ENCODE measurements around the gene FAM72C. TPM values are rescaled to one million over a fixed set of nuclear protein-coding genes. Genes with fewer than 3 reads are reported as not detected.
"Not testable (repeated sequence)": the region's sequence is repeated elsewhere in the genome, so short reads cannot be mapped to it uniquely, and the experiment has no call there.

Gene FAM72C
- polyA plus RNA-seq, 3 donors = 0.28 to 0.33 (median 0.31) TPM

DNA sequence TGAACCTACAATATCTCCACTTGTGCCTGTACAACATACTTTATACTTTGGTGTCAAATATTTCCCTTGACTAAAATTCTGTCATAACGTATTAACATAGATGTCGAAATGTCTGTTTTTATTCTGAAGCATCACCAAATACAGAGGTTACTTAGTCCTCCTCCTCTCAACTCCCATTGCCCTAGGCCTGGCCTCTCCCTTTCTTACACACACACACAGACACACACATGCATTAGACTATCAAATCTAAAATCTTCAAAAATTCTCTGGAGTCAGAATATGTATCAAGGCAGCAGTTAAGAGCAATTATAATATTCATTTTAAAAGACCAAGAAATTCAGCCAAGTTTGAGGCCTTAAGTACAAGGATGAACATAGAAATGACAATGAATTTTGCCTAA is 7.5 kb downstream of the FAM72C start:
- H3K27ac ChIP-seq (ENCODE audit: low read depth in 1 of 2, low read length in 2 of 2); H2AFZ ChIP-seq (ENCODE audit: insufficient read depth, low read depth, low read length, poor library complexity, severe bottlenecking); DNase-seq; H3K36me3 Mint-ChIP-seq; H3K9me3 ChIP-seq (replicated peaks in 1 of 2; ENCODE audit: control insufficient read depth in 1 of 2, insufficient read depth in 1 of 2, low read length in 2 of 2); H3K4me2 ChIP-seq (replicated peaks; ENCODE audit: extremely low read depth, low read length, poor library complexity, severe bottlenecking); H3K27ac Mint-ChIP-seq; H4K20me1 ChIP-seq (ENCODE audit: insufficient read depth, low read length); H3K27me3 ChIP-seq (ENCODE audit: control insufficient read depth in 2 of 2, insufficient read depth in 2 of 2, low read length in 2 of 2); H3K27me3 Mint-ChIP-seq (ENCODE audit: low read depth in 3 of 3); intact Hi-C loops (cut with micrococcal nuclease); H3K9ac ChIP-seq (ENCODE audit: insufficient read depth, low read length, poor library complexity, severe bottlenecking); H3K4me1 Mint-ChIP-seq; H3K4me3 Mint-ChIP-seq; H3K4me1 ChIP-seq (ENCODE audit: control insufficient read depth in 1 of 2, insufficient read depth in 2 of 2, low read length in 2 of 2); H3K9me3 Mint-ChIP-seq; H3K36me3 ChIP-seq (replicated peaks in 1 of 2; ENCODE audit: control insufficient read depth in 1 of 2, insufficient read depth in 2 of 2, low read length in 2 of 2); H3K4me3 ChIP-seq (replicated peaks in 1 of 3; ENCODE audit: low read depth in 2 of 3, low read length in 3 of 3); H3K79me2 ChIP-seq (ENCODE audit: insufficient read depth, low read length): not testable (repeated sequence)
- WGBS (ENCODE audit: insufficient coverage) = no CpG with 5 or more reads among the region's 2 CpGs

DNA sequence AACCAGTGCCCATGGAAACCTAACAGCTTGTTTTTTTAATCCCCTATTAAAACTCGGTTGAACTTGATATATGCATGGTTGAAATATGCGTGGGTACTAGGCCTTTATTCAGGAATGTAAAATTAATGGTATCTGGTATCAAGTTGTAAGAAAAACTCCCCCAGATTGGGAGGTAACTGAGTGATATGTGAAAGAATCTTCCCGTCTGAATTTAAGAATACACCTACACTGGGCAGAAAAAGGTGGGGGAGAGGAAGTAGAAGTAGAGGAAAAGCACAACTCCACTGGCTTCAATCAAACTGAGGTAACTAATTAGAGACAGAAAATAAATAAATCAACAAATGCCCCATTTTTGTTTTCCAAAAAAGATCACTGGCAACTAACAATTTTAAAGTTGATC is 15.9 kb downstream of the FAM72C start:
- H3K9ac ChIP-seq (ENCODE audit: insufficient read depth, low read length, poor library complexity, severe bottlenecking); H3K27ac ChIP-seq (ENCODE audit: low read depth in 1 of 2, low read length in 2 of 2); H3K4me2 ChIP-seq (replicated peaks; ENCODE audit: extremely low read depth, low read length, poor library complexity, severe bottlenecking); H4K20me1 ChIP-seq (ENCODE audit: insufficient read depth, low read length); H3K27me3 Mint-ChIP-seq (ENCODE audit: low read depth in 3 of 3); H3K36me3 Mint-ChIP-seq; H3K4me3 Mint-ChIP-seq; H3K9me3 Mint-ChIP-seq; H3K4me1 ChIP-seq (ENCODE audit: control insufficient read depth in 1 of 2, insufficient read depth in 2 of 2, low read length in 2 of 2); H2AFZ ChIP-seq (ENCODE audit: insufficient read depth, low read depth, low read length, poor library complexity, severe bottlenecking); H3K4me1 Mint-ChIP-seq; H3K36me3 ChIP-seq (replicated peaks in 1 of 2; ENCODE audit: control insufficient read depth in 1 of 2, insufficient read depth in 2 of 2, low read length in 2 of 2); H3K9me3 ChIP-seq (replicated peaks in 1 of 2; ENCODE audit: control insufficient read depth in 1 of 2, insufficient read depth in 1 of 2, low read length in 2 of 2); intact Hi-C loops (cut with micrococcal nuclease); H3K27me3 ChIP-seq (ENCODE audit: control insufficient read depth in 2 of 2, insufficient read depth in 2 of 2, low read length in 2 of 2); H3K4me3 ChIP-seq (replicated peaks in 1 of 3; ENCODE audit: low read depth in 2 of 3, low read length in 3 of 3); H3K79me2 ChIP-seq (ENCODE audit: insufficient read depth, low read length); DNase-seq; H3K27ac Mint-ChIP-seq: not testable (repeated sequence)
- WGBS (ENCODE audit: insufficient coverage) = no CpG with 5 or more reads among the region's 3 CpGs

DNA sequence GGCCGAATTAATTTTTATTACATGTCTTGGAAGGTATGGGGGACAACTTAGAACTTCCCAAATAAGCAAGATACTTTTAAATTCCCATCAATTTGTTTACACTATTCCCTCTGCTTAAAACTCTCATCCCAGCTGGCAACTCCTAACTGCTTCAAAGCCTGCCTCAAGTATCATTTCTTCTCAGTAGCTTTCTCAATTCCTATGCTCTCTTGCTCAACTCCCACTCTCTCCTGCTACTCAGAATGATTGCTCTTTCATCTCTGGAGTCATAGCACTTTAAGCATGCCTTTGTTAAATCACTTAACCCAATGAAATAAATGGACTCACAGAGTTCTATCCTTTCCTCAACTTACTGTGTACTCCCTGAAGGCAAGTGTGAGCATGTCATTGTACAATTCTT is 18.9 kb downstream of the FAM72C start:
- DNase-seq; H3K4me3 ChIP-seq (replicated peaks in 1 of 3; ENCODE audit: low read depth in 2 of 3, low read length in 3 of 3); H3K79me2 ChIP-seq (ENCODE audit: insufficient read depth, low read length); H3K27me3 ChIP-seq (ENCODE audit: control insufficient read depth in 2 of 2, insufficient read depth in 2 of 2, low read length in 2 of 2); H3K27me3 Mint-ChIP-seq (ENCODE audit: low read depth in 3 of 3); H3K27ac ChIP-seq (ENCODE audit: low read depth in 1 of 2, low read length in 2 of 2); H3K9me3 ChIP-seq (replicated peaks in 1 of 2; ENCODE audit: control insufficient read depth in 1 of 2, insufficient read depth in 1 of 2, low read length in 2 of 2); H3K4me3 Mint-ChIP-seq; H3K4me1 Mint-ChIP-seq; H4K20me1 ChIP-seq (ENCODE audit: insufficient read depth, low read length); H3K4me2 ChIP-seq (replicated peaks; ENCODE audit: extremely low read depth, low read length, poor library complexity, severe bottlenecking); H3K9ac ChIP-seq (ENCODE audit: insufficient read depth, low read length, poor library complexity, severe bottlenecking); H2AFZ ChIP-seq (ENCODE audit: insufficient read depth, low read depth, low read length, poor library complexity, severe bottlenecking); H3K4me1 ChIP-seq (ENCODE audit: control insufficient read depth in 1 of 2, insufficient read depth in 2 of 2, low read length in 2 of 2); H3K27ac Mint-ChIP-seq; H3K9me3 Mint-ChIP-seq; H3K36me3 ChIP-seq (replicated peaks in 1 of 2; ENCODE audit: control insufficient read depth in 1 of 2, insufficient read depth in 2 of 2, low read length in 2 of 2); intact Hi-C loops (cut with micrococcal nuclease); H3K36me3 Mint-ChIP-seq: not testable (repeated sequence)
- no CpG with 5 or more reads among the region's 1 CpG for WGBS (ENCODE audit: insufficient coverage)

DNA sequence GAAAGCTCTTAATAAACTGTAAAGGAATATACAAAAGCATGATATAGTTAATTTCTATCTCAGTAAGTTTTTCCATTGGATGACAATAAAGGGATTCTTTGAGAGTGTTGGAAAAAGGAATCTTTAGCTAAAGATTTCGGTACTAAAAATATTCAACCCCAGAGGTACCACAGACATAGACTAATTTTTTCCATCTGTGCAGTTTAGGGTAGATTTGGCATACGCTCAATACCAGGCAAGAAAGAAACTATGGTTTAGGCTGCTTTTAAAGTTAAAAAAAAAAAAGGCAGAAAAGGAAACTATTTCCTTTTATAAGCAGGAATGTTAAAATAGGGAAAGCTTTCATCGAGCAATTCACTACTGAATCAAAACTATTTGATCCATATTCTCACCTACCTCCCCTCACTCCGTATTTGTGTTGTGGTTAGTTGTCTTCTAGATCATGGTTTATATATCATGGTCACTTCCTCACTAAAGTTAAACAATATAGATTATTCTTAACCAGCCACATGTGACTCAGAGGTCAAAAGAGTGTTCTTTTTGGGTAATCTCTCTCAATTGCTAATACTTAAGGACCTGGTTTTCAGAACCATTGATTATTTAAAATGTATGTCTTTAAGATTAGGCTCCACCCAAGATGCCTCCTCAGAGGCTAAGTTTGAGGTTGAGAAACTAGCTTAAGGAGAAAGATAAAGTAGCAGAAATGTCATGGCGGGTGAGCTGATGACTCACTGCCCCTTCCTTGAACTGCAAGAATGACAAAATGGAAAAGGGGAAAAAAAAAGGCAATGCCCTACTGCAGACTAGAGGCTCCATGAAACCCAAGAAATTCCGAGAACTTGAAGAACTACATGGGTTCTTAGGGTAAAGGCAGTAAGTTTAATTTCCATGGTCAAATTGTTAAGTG is 20.0 kb downstream of the FAM72C start:
- H3K27me3 ChIP-seq (ENCODE audit: control insufficient read depth in 2 of 2, insufficient read depth in 2 of 2, low read length in 2 of 2); H3K9me3 Mint-ChIP-seq; intact Hi-C loops (cut with micrococcal nuclease); DNase-seq; H3K9ac ChIP-seq (ENCODE audit: insufficient read depth, low read length, poor library complexity, severe bottlenecking); H3K36me3 ChIP-seq (replicated peaks in 1 of 2; ENCODE audit: control insufficient read depth in 1 of 2, insufficient read depth in 2 of 2, low read length in 2 of 2); H3K27ac ChIP-seq (ENCODE audit: low read depth in 1 of 2, low read length in 2 of 2); H3K36me3 Mint-ChIP-seq; H3K4me3 Mint-ChIP-seq; H2AFZ ChIP-seq (ENCODE audit: insufficient read depth, low read depth, low read length, poor library complexity, severe bottlenecking); H3K9me3 ChIP-seq (replicated peaks in 1 of 2; ENCODE audit: control insufficient read depth in 1 of 2, insufficient read depth in 1 of 2, low read length in 2 of 2); H3K79me2 ChIP-seq (ENCODE audit: insufficient read depth, low read length); H3K27me3 Mint-ChIP-seq (ENCODE audit: low read depth in 3 of 3); H3K27ac Mint-ChIP-seq; H3K4me3 ChIP-seq (replicated peaks in 1 of 3; ENCODE audit: low read depth in 2 of 3, low read length in 3 of 3); H3K4me1 Mint-ChIP-seq; H3K4me1 ChIP-seq (ENCODE audit: control insufficient read depth in 1 of 2, insufficient read depth in 2 of 2, low read length in 2 of 2); H4K20me1 ChIP-seq (ENCODE audit: insufficient read depth, low read length); H3K4me2 ChIP-seq (replicated peaks; ENCODE audit: extremely low read depth, low read length, poor library complexity, severe bottlenecking): not testable (repeated sequence)
- no CpG with 5 or more reads among the region's 6 CpGs for WGBS (ENCODE audit: insufficient coverage)

Measured in CD14-positive monocyte (primary cell).